OCI-LY7 (cell line): ENCODE results near the gene ABHD18. TPM values are rescaled to one million over a fixed set of nuclear protein-coding genes. Genes with fewer than 3 reads are reported as not detected.
A peak's percentile ranks its signal among the peaks of the same experiment; 100 is the strongest.

ENCODE experiments used
- BruUV-seq: library from RNA; stranded (reverse); fragments of 400-500 nt; replicated peaks from 2 replicates; lab custom pipeline; 2021; lab: Mats Ljungman, UMichigan
- CTCF ChIA-PET: fragments of 300-600 bp; sonication (Branson Sonifier 250); formaldehyde crosslinking; loops from one replicate; lab custom pipeline; 2022; ENCODE audit warnings: antibody characterized with exemption; ENCODE audit not compliant: unreplicated experiment; lab: Charles Lee
- POLR2A ChIA-PET: fragments of 300-600 bp; sonication (Branson Sonifier 250); formaldehyde crosslinking; loops from one replicate; lab custom pipeline; 2022; ENCODE audit warnings: antibody characterized with exemption; lab: Charles Lee
- DNase-seq: peaks from one replicate; pipeline ENCODE4 v3.0.0-alpha.2; 2015; ENCODE audit warnings: low spot score
- H2AFZ ChIP-seq: fragments of 200-600 bp; sonication (generic), shearing (Covaris generic); 2 replicates; pipeline ENCODE4 v1.6.1; 2014; ENCODE audit warnings: mild to moderate bottlenecking, antibody characterized with exemption, low read length, moderate library complexity
- H3K27ac ChIP-seq: fragments of 200-600 bp; sonication (generic); 2 replicates; pipeline ENCODE4 v1.5.1; 2014; ENCODE audit warnings: mixed run types, low read depth, mild to moderate bottlenecking, moderate library complexity, low read length, inconsistent platforms; ENCODE audit not compliant: poor library complexity, severe bottlenecking
- H3K36me3 ChIP-seq: fragments of 200-600 bp; sonication (generic); 2 replicates; pipeline ENCODE4 v1.6.1; 2014; ENCODE audit warnings: mild to moderate bottlenecking, antibody characterized with exemption, low read length, moderate library complexity, mixed read lengths; ENCODE audit not compliant: insufficient read depth
- H3K4me1 ChIP-seq: fragments of 200-600 bp; sonication (generic); 2 replicates; pipeline ENCODE4 v1.5.1; 2014; ENCODE audit warnings: mild to moderate bottlenecking, low read length; ENCODE audit not compliant: insufficient read depth, poor library complexity, severe bottlenecking
- H3K4me2 ChIP-seq: fragments of 200-600 bp; sonication (generic); 2 replicates; pipeline ENCODE4 v1.6.1; 2014; ENCODE audit warnings: mild to moderate bottlenecking, low read length
- H3K4me3 ChIP-seq: fragments of 200-600 bp; sonication (generic); 2 replicates; pipeline ENCODE4 v1.5.1; 2014; ENCODE audit warnings: mild to moderate bottlenecking, low read depth, low read length; ENCODE audit not compliant: poor library complexity, severe bottlenecking
- H3K79me2 ChIP-seq: fragments of 200-600 bp; sonication (generic); 2 replicates; pipeline ENCODE4 v1.6.1; 2016; ENCODE audit warnings: low read depth, mild to moderate bottlenecking, low read length, moderate library complexity, mixed read lengths; ENCODE audit not compliant: insufficient read depth
- H3K9me2 ChIP-seq: fragments of 200-600 bp; sonication (generic); 2 replicates; pipeline ENCODE4 v1.6.1; 2016; ENCODE audit warnings: mild to moderate bottlenecking, low read length, mixed read lengths; ENCODE audit not compliant: insufficient read depth
- H3K9me3 ChIP-seq: fragments of 200-600 bp; sonication (generic); 2 replicates; pipeline ENCODE4 v1.6.1; 2014; ENCODE audit warnings: mild to moderate bottlenecking, mixed run types, low read length, mixed read lengths
- H4K20me1 ChIP-seq: fragments of 200-600 bp; sonication (generic); 2 replicates; pipeline ENCODE4 v1.6.1; 2014; ENCODE audit warnings: mild to moderate bottlenecking, antibody characterized with exemption, low read length, moderate library complexity, mixed read lengths; ENCODE audit not compliant: insufficient read depth
- CTCF ChIP-seq: fragments of 200-600 bp; sonication (generic); conservative IDR thresholded peaks from 2 replicates; pipeline ENCODE4 v1.5.1; 2014; ENCODE audit warnings: mild to moderate bottlenecking, antibody characterized with exemption, low read length, moderate library complexity, mixed read lengths
- EZH2phosphoT487 ChIP-seq: fragments of 200-600 bp; sonication (generic); IDR thresholded peaks from 2 replicates; pipeline ENCODE4 v1.6.1; 2018; ENCODE audit warnings: low read depth, borderline replicate concordance, mild to moderate bottlenecking, mixed run types, antibody characterized with exemption, low read length, moderate library complexity, mixed read lengths
- intact Hi-C: fragments of 100-400 bp; cut with micrococcal nuclease; formaldehyde crosslinking; loops from one replicate; pipeline ENCODE4 v1.10.0; 2022; ENCODE audit not compliant: unreplicated experiment
- total RNA-seq, 2 experiments: library from RNA; depleted of rRNA in 1 of 2; stranded (reverse); fragments of >200 nt in 1 of 2; shearing (Covaris generic) in 1 of 2; gene quantifications; 2 replicates each; pipeline ENCODE4 v1.2.3, GENCODE V29; 2014 to 2022

ABHD18 gene
- total RNA-seq, 2 experiments from 2014 or later: 10.4 to 12.7 TPM

DNA sequence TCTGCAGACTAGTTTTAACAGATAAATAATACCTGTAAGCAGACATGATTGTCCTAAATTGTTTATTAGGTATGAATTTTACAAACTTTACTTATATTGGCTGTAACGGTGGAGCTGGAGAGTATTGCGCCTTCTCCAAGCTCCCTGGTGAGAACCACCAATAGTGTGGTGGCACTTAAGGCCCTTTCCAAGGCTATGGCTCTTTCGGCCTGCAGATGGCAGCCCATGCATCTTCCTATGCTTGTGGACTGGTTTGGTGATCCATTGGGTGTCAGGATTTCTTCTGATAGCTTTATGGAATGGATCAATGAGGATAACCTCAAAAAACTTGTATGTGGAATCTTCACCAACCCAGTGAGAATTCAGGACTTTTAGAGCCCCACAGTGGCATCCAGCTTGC is 103.7 kb downstream of the ABHD18 start:
- Histone ChIP-seq H4K20me1 (no peaks in the 10 kb centered on the region), H3K4me2 (no peak overlapping the region), H3K36me3 (no peaks in the 10 kb centered on the region), H3K4me1 (no peaks in the 10 kb centered on the region), H3K79me2 (peaks cover 10% of the 10 kb centered on the region; the same call in 1 of the 2 replicates), H3K4me3 (no peak overlapping the region), H3K27ac (no peak overlapping the region), H2AFZ (no peak overlapping the region), H3K9me3 (no peaks in the 10 kb centered on the region), H3K9me2 (no peaks in the 10 kb centered on the region)
- BruUV-seq: no TSS peak
- ChIA-PET CTCF (no interaction called here), POLR2A (interaction anchor here (0.6 kb wide), 2 partner anchors 189 to 463 kb away, joined by 3 read pairs; no protein-coding TSS in a partner anchor)
- intact Hi-C loops: no loop called here
- TF ChIP-seq EZH2phosphoT487: no peak
- TF ChIP-seq CTCF: peak; percentile 63
- peak; percentile 22 for DNase-seq

- no TSS peak for BruUV-seq
- no peak overlapping the region for H2AFZ ChIP-seq
- H3K79me2 ChIP-seq: no peaks in the 10 kb centered on the region; the same call in 1 of the 2 replicates
- H3K4me1 ChIP-seq: no peaks in the 10 kb centered on the region
- peaks cover 27% of the 10 kb centered on the region for H3K36me3 ChIP-seq
- no peak overlapping the region for H3K27ac ChIP-seq
- POLR2A ChIA-PET: interaction anchor here (0.6 kb wide), 2 partner anchors 8 to 28 kb away, joined by 3 to 4 read pairs; no protein-coding TSS in a partner anchor
- no peaks in the 10 kb centered on the region for H3K9me3 ChIP-seq
- TF ChIP-seq CTCF (no peak), EZH2phosphoT487 (no peak)
- H4K20me1 ChIP-seq: no peaks in the 10 kb centered on the region
- H3K9me2 ChIP-seq: no peaks in the 10 kb centered on the region
- H3K4me3 ChIP-seq: no peak overlapping the region
- no peak for DNase-seq
- no peak overlapping the region for H3K4me2 ChIP-seq
- CTCF ChIA-PET: no interaction called here
- intact Hi-C loops: no loop called here
Measured at GRCh38 chr4:128076464-128076863, 111.3 kb downstream of the ABHD18 start.

Other genes with a start within 250 kb of the ABHD18 start
- not detected in 2 replicates for gene SLC25A31, start 235.0 kb upstream of the ABHD18 start, total RNA-seq (2014; rRNA removed; shearing (Covaris generic))
- not detected in 2 replicates for gene SLC25A31, start 235.0 kb upstream of the ABHD18 start, total RNA-seq (2022)
- gene HSPA4L, start 183.1 kb upstream of the ABHD18 start, total RNA-seq (2014; rRNA removed; shearing (Covaris generic)): not detected in 2 replicates
- gene HSPA4L, start 183.1 kb upstream of the ABHD18 start, total RNA-seq (2022): not detected in 2 replicates
- 74.1 and 79.3 TPM in 2 replicates for gene PLK4, start 84.5 kb upstream of the ABHD18 start, total RNA-seq (2014; rRNA removed; shearing (Covaris generic))
- gene PLK4, start 84.5 kb upstream of the ABHD18 start, total RNA-seq (2022): 68.3 and 91.0 TPM in 2 replicates
- 15.1 and 15.9 TPM in 2 replicates for gene MFSD8, start 233 bp upstream of the ABHD18 start, total RNA-seq (2014; rRNA removed; shearing (Covaris generic))
- 19.8 and 26.7 TPM in 2 replicates for gene MFSD8, start 233 bp upstream of the ABHD18 start, total RNA-seq (2022)
- gene LARP1B, start 95.9 kb downstream of the ABHD18 start, total RNA-seq (2014; rRNA removed; shearing (Covaris generic)): 16.5 and 22.1 TPM in 2 replicates
- 21.0 and 25.0 TPM in 2 replicates for gene LARP1B, start 95.9 kb downstream of the ABHD18 start, total RNA-seq (2022)